ENCODE measurements around the gene SLC39A3. TPM values are rescaled to one million over a fixed set of nuclear protein-coding genes. Genes with fewer than 3 reads are reported as not detected.
A peak's percentile ranks its signal among the peaks of the same experiment; 100 is the strongest.

SLC39A3 gene
- total and polyA plus RNA-seq, 3 experiments from 2014 or later, result 35.4 to 51.3 (median 44.1) TPM

DNA sequence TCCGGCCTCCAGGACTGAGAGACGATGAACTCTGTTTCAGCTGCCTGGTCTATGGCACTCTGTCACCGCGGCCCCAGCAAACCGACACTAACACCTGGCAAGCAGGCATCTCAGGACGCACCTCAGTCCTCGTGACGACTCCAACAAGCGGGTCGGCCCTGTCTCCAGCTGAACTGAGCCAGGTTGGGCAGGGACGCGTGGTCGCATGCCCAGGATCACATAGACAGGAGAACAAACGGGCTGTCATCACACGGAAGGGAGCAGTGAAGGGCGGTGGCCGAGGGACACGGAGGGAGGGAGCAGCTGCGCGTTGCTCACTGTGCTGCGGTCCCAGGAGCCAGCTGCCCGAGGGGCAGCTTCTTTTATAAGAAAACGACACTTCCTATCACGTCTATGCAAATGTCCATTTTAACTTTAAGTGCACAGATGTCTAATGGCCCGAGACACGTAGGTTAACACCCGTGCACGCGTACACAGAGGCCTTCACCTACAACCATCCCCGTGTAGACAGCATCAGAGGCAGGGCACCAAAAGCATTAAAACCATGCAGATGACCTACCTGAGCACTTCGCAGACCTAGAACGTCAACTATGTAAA, 34.4 kb upstream of the SLC39A3 start:
- Histone ChIP-seq H3K4me3 (ENCODE audit: low read length) (no peak overlapping the region), H3K36me3 (ENCODE audit: insufficient read depth, low read length) (no peaks in the 10 kb centered on the region), H3K9me3 (ENCODE audit: low read length) (no peaks in the 10 kb centered on the region), H3K27ac (ENCODE audit: low read depth, low read length) (no peak overlapping the region), H3K4me1 (ENCODE audit: insufficient read depth, low read length) (peaks cover 18% of the 10 kb centered on the region), H3K27me3 (ENCODE audit: insufficient read depth, low read length, poor library complexity, severe bottlenecking) (no peaks in the 10 kb centered on the region)
- H3K4me3 Mint-ChIP-seq, result no peak overlapping the region
- H3K9me3 Mint-ChIP-seq, result no peaks in the 10 kb centered on the region
- peaks cover 25 to 47% (median 28%) of the 10 kb centered on the region in 3 donors for H3K4me1 Mint-ChIP-seq
- peak overlapping the region in 5 of 8 donors; percentile 40 to 69 (median 54) for H3K27ac Mint-ChIP-seq
- POLR2A ChIA-PET, result no interaction called here
- CTCF ChIA-PET, result interaction anchor here (1.5 kb wide), 1 partner anchor 24 kb away, joined by 3 read pairs; no protein-coding TSS in a partner anchor
- peaks cover 0 to 25% (median 2%) of the 10 kb centered on the region in 3 donors for H3K36me3 Mint-ChIP-seq
- no peak for DNase-seq
- no peaks in the 10 kb centered on the region for H3K27me3 Mint-ChIP-seq

DNA sequence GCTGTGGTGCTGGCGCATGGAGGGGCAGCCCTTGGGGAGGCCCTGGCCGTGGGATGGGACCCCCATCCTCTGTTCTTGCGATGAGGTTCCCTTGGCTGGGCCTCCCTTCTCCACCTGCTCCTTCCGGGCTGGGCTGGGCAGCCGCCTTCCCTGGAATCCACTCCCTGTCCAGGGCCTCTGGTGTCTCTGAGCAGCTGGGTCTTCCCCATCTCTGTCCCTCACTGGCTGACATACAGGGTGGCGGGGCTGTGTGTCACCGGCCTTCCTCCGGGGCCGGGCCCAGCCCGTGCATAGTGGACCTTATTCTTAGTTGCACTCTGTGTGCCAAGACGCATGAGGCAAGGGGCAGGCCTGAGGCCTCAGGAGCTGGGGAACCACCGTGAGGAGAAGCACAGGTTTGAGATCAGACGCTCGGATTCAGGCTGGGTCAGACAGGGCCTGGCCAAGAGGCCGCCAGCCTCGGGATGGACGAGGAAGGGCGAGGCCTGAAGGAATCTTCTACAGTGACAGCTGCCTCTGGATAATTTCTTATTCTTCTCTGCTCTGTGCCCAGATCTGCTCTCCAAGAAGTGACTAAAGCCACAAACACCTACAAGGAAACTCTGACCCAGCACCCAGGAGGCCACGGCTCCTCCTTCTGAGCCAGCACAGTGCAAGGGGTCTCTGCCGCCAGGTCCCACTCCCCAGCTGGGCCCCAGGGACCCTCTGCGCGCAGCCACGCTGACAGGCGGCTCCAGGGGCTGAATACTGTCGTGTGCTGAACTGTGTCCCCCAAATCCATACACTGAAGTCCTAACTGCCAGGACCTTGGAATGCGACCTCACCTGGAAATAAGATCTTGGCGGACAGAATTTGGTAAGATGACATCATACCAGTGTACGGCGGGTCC, 32.2 kb upstream of the SLC39A3 start:
- peaks cover 0 to 30% (median 2%) of the 10 kb centered on the region in 3 donors for H3K36me3 Mint-ChIP-seq
- DNase-seq, result no peak
- peak overlapping the region in 1 of 7 donors; percentile 13 for H3K4me3 Mint-ChIP-seq
- Histone ChIP-seq H3K36me3 (ENCODE audit: insufficient read depth, low read length) (peaks cover under 1% of the 10 kb centered on the region), H3K27ac (ENCODE audit: low read depth, low read length) (no peak overlapping the region), H3K27me3 (ENCODE audit: insufficient read depth, low read length, poor library complexity, severe bottlenecking) (no peaks in the 10 kb centered on the region), H3K4me1 (ENCODE audit: insufficient read depth, low read length) (peaks cover 18% of the 10 kb centered on the region), H3K4me3 (ENCODE audit: low read length) (no peak overlapping the region), H3K9me3 (ENCODE audit: low read length) (no peaks in the 10 kb centered on the region)
- POLR2A ChIA-PET, result no interaction called here
- no peak overlapping the region for H3K27ac Mint-ChIP-seq
- no peaks in the 10 kb centered on the region for H3K27me3 Mint-ChIP-seq
- H3K4me1 Mint-ChIP-seq, result peaks cover 23 to 38% (median 28%) of the 10 kb centered on the region in 3 donors
- H3K9me3 Mint-ChIP-seq, result no peaks in the 10 kb centered on the region
- CTCF ChIA-PET, result no interaction called here

DNA sequence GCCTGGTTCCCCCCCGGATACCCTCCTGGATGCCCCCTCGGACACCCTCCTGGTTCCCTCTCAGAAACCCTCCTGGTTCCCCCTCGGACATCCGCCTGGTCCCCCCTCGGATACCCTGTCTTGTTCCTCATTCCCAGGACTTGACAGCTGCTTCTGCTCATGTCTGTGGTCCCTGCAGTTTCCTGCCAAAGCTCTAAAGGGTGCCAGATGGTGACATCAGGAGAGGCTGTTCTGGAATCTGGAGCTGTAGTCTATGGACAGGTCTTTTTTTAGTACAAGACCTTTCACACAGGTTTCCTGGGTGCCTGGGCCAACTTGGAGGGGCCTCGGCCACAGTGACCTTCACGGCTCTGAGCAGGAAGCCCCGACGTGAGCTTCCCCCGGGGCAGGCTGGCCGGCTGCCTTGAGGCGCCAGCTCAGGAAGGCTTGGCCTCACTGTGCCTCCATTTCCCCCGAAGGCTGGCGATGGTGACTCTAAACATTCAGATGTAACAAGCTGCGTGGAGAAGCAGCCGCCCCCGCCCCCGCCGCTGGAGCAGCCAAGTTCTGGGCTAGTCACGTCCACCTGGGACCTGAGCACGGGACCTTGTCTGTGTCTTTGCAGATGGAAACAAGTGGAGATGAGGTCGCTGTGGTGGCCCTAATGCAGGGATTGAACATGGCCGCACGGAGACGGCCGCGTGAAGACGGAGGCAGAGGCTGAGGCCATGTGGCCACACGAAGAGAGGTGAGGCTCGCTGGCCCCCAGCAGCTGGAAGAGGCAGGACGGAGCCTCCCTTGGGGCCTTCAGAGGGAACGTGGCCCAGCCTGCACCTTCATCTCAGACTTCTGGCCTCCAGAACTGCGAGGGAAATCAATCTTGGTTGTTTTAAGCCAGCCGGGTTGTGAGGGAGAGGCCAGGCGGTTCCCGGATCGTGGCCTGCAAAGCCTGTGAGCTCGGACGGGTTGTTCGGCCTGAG, 30.5 kb upstream of the SLC39A3 start:
- H3K9me3 Mint-ChIP-seq, result no peaks in the 10 kb centered on the region

DNA sequence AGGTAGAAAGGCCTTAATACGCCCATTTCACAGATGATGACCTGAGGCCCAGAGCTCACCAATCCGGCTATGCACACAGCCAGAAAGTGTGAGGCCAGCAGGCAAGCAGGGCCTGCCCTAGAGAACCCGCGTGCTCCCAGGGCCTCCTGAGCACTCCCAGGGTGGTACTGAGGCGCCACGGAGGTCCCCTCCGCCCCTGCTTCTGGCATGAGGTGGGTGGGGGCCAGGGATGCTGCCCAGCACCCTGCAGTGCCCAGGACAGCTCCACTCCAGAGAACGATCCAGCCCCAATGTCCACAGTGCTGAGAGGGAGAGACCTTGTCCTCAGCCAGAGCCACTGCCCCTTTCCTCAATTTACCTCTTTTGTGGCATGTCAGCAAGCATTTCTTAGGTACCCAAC, 29.4 kb upstream of the SLC39A3 start:
- Histone ChIP-seq H3K36me3 (ENCODE audit: insufficient read depth, low read length) (peaks cover 10% of the 10 kb centered on the region), H3K27ac (ENCODE audit: low read depth, low read length) (no peak overlapping the region), H3K4me1 (ENCODE audit: insufficient read depth, low read length) (no peaks in the 10 kb centered on the region), H3K9me3 (ENCODE audit: low read length) (no peaks in the 10 kb centered on the region), H3K4me3 (ENCODE audit: low read length) (no peak overlapping the region), H3K27me3 (ENCODE audit: insufficient read depth, low read length, poor library complexity, severe bottlenecking) (no peaks in the 10 kb centered on the region)
- no peaks in the 10 kb centered on the region for H3K27me3 Mint-ChIP-seq
- CTCF ChIA-PET, result interaction anchor here (0.7 to 1.0 kb wide), 2 partner anchors 19 to 50 kb away, joined by 3 read pairs; partner anchors contain the start of gene ZNF554
- POLR2A ChIA-PET, result no interaction called here
- H3K36me3 Mint-ChIP-seq, result peaks cover 0 to 43% (median 1%) of the 10 kb centered on the region in 3 donors
- DNase-seq, result no peak
- peaks cover 4 to 14% (median 8%) of the 10 kb centered on the region in 3 donors for H3K4me1 Mint-ChIP-seq
- H3K9me3 Mint-ChIP-seq, result no peaks in the 10 kb centered on the region
- H3K27ac Mint-ChIP-seq, result no peak overlapping the region
- H3K4me3 Mint-ChIP-seq, result no peak overlapping the region

More for the DNA sequence above, 30.5 kb upstream of the SLC39A3 start:
- Histone ChIP-seq H3K4me3 (ENCODE audit: low read length) (no peak overlapping the region), H3K4me1 (ENCODE audit: insufficient read depth, low read length) (peaks cover 6% of the 10 kb centered on the region), H3K27me3 (ENCODE audit: insufficient read depth, low read length, poor library complexity, severe bottlenecking) (no peaks in the 10 kb centered on the region), H3K9me3 (ENCODE audit: low read length) (no peaks in the 10 kb centered on the region), H3K27ac (ENCODE audit: low read depth, low read length) (no peak overlapping the region), H3K36me3 (ENCODE audit: insufficient read depth, low read length) (peaks cover 9% of the 10 kb centered on the region)
- H3K4me3 Mint-ChIP-seq, result no peak overlapping the region
- POLR2A ChIA-PET, result no interaction called here
- peaks cover 12 to 25% (median 16%) of the 10 kb centered on the region in 3 donors for H3K4me1 Mint-ChIP-seq
- no peaks in the 10 kb centered on the region for H3K27me3 Mint-ChIP-seq
- no peak for DNase-seq
- CTCF ChIA-PET, result no interaction called here
- H3K36me3 Mint-ChIP-seq, result peaks cover 0 to 39% (median 4%) of the 10 kb centered on the region in 3 donors
- H3K27ac Mint-ChIP-seq, result no peak overlapping the region

DNA sequence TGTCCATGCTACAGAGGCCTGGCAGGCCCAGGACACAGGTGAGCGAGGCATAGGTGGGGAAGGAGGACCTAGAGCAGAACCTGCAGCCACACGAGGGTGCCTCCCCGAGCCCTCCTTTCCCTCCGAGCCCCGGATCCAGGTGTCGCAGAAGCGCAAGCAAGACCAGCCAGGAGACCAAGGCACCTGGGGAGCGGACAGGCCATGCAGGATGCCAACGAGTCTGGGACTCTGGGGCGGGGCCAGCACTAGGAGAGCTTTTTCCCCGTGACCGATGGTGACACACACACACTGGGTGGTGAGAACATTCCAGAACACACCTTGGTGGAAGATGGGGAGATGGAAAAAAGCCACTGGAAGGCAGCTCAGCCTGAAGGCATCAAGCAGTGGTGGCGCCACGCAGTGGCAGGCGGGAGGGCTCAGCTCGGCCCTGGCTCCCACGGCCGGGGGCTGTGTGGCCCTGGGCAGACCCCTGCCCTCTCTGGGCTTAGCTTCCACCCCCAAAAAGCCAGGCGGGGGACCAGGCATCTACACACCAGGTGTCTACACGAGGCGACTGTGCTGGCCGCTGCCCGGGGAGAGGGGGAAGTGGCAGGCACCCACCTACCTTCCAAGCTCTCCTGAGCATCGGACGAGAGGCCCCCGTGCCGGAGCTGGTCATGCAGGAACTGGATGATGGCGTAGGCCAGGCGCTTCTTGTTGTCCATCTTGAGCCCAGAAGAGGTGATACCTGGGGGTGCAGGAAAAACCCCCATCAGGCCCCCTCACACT, 28.7 kb upstream of the SLC39A3 start:
- H3K4me1 Mint-ChIP-seq, result peaks cover 2 to 9% (median 4%) of the 10 kb centered on the region in 3 donors
- Histone ChIP-seq H3K4me1 (ENCODE audit: insufficient read depth, low read length) (no peaks in the 10 kb centered on the region), H3K27ac (ENCODE audit: low read depth, low read length) (no peak overlapping the region), H3K36me3 (ENCODE audit: insufficient read depth, low read length) (peaks cover 10% of the 10 kb centered on the region), H3K9me3 (ENCODE audit: low read length) (no peaks in the 10 kb centered on the region), H3K4me3 (ENCODE audit: low read length) (no peak overlapping the region), H3K27me3 (ENCODE audit: insufficient read depth, low read length, poor library complexity, severe bottlenecking) (no peaks in the 10 kb centered on the region)
- POLR2A ChIA-PET, result no interaction called here
- peaks cover 0 to 50% (median 1%) of the 10 kb centered on the region in 3 donors for H3K36me3 Mint-ChIP-seq
- H3K4me3 Mint-ChIP-seq, result no peak overlapping the region
- no peak overlapping the region for H3K27ac Mint-ChIP-seq
- H3K27me3 Mint-ChIP-seq, result no peaks in the 10 kb centered on the region
- no peak for DNase-seq
- CTCF ChIA-PET, result interaction anchor here (0.7 to 1.0 kb wide), 2 partner anchors 19 to 51 kb away, joined by 3 read pairs; partner anchors contain the start of gene ZNF554
- no peaks in the 10 kb centered on the region for H3K9me3 Mint-ChIP-seq

DNA sequence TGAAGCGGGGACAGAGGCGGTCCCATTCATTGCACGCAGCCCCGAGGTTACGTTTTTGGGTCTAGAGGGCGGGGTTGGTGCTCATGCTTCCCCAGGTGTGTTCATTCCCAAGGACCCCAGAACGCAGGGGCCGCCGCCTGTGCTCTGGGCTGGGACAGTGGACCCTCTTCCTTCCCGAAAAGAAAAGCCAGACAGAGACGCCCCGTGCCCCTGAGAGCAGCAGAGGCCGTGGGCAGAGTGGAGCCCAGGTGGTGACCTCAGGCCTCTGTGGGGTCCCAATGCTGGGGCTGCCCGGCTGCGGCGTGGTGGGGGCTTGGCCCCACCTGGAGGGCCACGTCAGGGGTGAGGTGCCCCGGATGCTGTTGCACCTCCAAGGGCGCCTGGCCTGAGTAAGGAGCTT, 27.9 kb upstream of the SLC39A3 start:
- no peaks in the 10 kb centered on the region for H3K27me3 ChIP-seq (ENCODE audit: insufficient read depth, low read length, poor library complexity, severe bottlenecking)
- no peaks in the 10 kb centered on the region for H3K4me1 ChIP-seq (ENCODE audit: insufficient read depth, low read length)
- peaks cover 2 to 9% (median 4%) of the 10 kb centered on the region in 3 donors for H3K4me1 Mint-ChIP-seq
- ChIA-PET POLR2A (no interaction called here), CTCF (no interaction called here)
- H3K36me3 ChIP-seq (ENCODE audit: insufficient read depth, low read length), result peaks cover 10% of the 10 kb centered on the region
- H3K9me3 Mint-ChIP-seq, result no peaks in the 10 kb centered on the region
- no peaks in the 10 kb centered on the region for H3K27me3 Mint-ChIP-seq
- DNase-seq, result no peak
- H3K27ac Mint-ChIP-seq, result no peak overlapping the region
- no peak overlapping the region for H3K4me3 Mint-ChIP-seq
- no peak overlapping the region for H3K4me3 ChIP-seq (ENCODE audit: low read length)
- H3K9me3 ChIP-seq (ENCODE audit: low read length), result no peaks in the 10 kb centered on the region
- H3K36me3 Mint-ChIP-seq, result peaks cover 0 to 57% (median 1%) of the 10 kb centered on the region in 3 donors
- no peak overlapping the region for H3K27ac ChIP-seq (ENCODE audit: low read depth, low read length)

DNA sequence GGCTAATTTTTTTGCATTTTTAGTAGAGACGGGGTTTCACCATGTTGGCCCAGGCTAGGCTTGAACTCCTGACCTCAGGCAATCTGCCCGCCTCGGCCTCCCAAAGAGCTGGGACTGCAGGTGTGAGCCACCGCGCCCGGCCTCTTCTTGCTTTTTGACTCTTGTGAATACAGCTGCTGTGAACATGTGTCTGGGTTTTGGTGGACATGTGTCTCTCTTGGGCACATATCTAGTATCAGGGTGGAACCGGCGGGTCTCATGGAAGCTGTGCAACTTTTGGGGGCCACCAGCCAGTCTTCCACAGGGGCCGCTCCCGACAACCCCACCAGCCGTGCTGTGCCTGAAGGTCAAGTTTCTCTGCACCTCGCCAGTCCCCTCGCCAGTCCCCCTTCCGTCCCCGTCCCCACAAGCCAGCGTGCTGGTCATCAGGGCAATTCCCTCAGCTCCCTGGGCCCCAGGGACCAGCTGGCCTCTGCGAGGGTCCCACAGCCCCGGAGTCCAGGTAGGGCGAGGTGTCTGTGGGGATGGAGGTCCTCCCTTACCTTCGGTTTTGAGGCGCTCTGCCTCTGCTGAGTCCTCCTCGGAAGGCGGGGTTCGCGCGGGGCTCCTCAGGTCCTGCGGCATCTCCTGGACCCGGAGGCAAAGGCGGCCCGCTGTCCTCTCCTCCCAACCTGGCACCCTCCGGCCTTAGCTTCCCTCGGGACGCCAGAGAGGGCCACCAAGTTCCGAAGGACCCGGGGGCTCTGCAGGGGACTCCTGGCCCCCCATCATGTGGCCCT, 27.0 kb upstream of the SLC39A3 start:
- H3K4me1 ChIP-seq (ENCODE audit: insufficient read depth, low read length), result no peaks in the 10 kb centered on the region
- peaks cover 0 to 2% (median 0%) of the 10 kb centered on the region in 3 donors for H3K4me1 Mint-ChIP-seq
- ChIA-PET CTCF (no interaction called here), POLR2A (no interaction called here)
- peaks cover 0 to 58% (median 1%) of the 10 kb centered on the region in 3 donors for H3K36me3 Mint-ChIP-seq
- no peaks in the 10 kb centered on the region for H3K9me3 ChIP-seq (ENCODE audit: low read length)
- no peaks in the 10 kb centered on the region for H3K27me3 ChIP-seq (ENCODE audit: insufficient read depth, low read length, poor library complexity, severe bottlenecking)
- no peak overlapping the region for H3K4me3 Mint-ChIP-seq
- no peak overlapping the region for H3K27ac ChIP-seq (ENCODE audit: low read depth, low read length)
- H3K27ac Mint-ChIP-seq, result no peak overlapping the region
- no peaks in the 10 kb centered on the region for H3K9me3 Mint-ChIP-seq
- H3K27me3 Mint-ChIP-seq, result no peaks in the 10 kb centered on the region
- no peak overlapping the region for H3K4me3 ChIP-seq (ENCODE audit: low read length)
- DNase-seq, result no peak
- peaks cover 10% of the 10 kb centered on the region for H3K36me3 ChIP-seq (ENCODE audit: insufficient read depth, low read length)

All from CD8-positive, alpha-beta memory T cell (primary cell).